Effector CD8-positive, alpha-beta T cell (primary cell): ENCODE data around the gene SCP2D1.
"Not testable (repeated sequence)": the region's sequence is repeated elsewhere in the genome, so short reads cannot be mapped to it uniquely, and the experiment has no call there.

Experiments used
- DNase-seq: peaks from one replicate; lab custom pipeline; 2025; lab: John Stamatoyannopoulos, UW
- total RNA-seq, 4 experiments: gene quantifications; one replicate each; lab custom pipeline; 2026; lab: John Stamatoyannopoulos, UW

SCP2D1 gene
- 0 reads per million in 4 experiments for total RNA-seq

- DNase-seq: no peak
These were observed at the start of gene SCP2D1 for GRCh38 chr20:18813483-18813882. SCP2D1 (plus strand) TSS chr20:18813783; CDS start chr20:18813816, 33 bp downstream.

GRCh38 chr20:18767676-18768075 is 45.9 kb upstream of the SCP2D1 start:
- DNase-seq: no peak

GRCh38 chr20:18773566-18773965 is 40.0 kb upstream of the SCP2D1 start:
- DNase-seq: no peak

- no peak for DNase-seq
These were observed 39.4 kb upstream of the SCP2D1 start for GRCh38 chr20:18774207-18774606.

- no peak for DNase-seq
These were observed 38.0 kb upstream of the SCP2D1 start for GRCh38 chr20:18775633-18776032.

- DNase-seq: no peak
These were observed 34.7 kb upstream of the SCP2D1 start for GRCh38 chr20:18778690-18779392.

- no peak for DNase-seq
These were observed 33.0 kb upstream of the SCP2D1 start for GRCh38 chr20:18780385-18781130.

- no peak for DNase-seq
These were observed 32.1 kb upstream of the SCP2D1 start for GRCh38 chr20:18781509-18781908.

GRCh38 chr20:18783385-18783959 is 30.1 kb upstream of the SCP2D1 start:
- no peak for DNase-seq

- DNase-seq: not testable (repeated sequence)
These were observed 26.5 kb upstream of the SCP2D1 start for GRCh38 chr20:18787046-18787445.

- DNase-seq: no peak
These were observed 25.6 kb upstream of the SCP2D1 start for GRCh38 chr20:18788021-18788420.

- no peak for DNase-seq
These were observed 22.8 kb upstream of the SCP2D1 start for GRCh38 chr20:18790787-18791186.

GRCh38 chr20:18793625-18794427 is 19.8 kb upstream of the SCP2D1 start:
- DNase-seq: peak; percentile 78

GRCh38 chr20:18794428-18794787 is 19.2 kb upstream of the SCP2D1 start:
- DNase-seq: no peak

- no peak for DNase-seq
These were observed 18.2 kb upstream of the SCP2D1 start for GRCh38 chr20:18795366-18795765.

- DNase-seq: no peak
These were observed 17.2 kb upstream of the SCP2D1 start for GRCh38 chr20:18796282-18796833.

GRCh38 chr20:18801516-18801915 is 12.1 kb upstream of the SCP2D1 start:
- DNase-seq: no peak

- DNase-seq: no peak
These were observed 11.5 kb upstream of the SCP2D1 start for GRCh38 chr20:18802012-18802634.

- no peak for DNase-seq
These were observed 7.7 kb upstream of the SCP2D1 start for GRCh38 chr20:18805881-18806280.

- no peak for DNase-seq
These were observed 4.9 kb upstream of the SCP2D1 start for GRCh38 chr20:18808712-18809111.

GRCh38 chr20:18811186-18811585 is 2.4 kb upstream of the SCP2D1 start:
- DNase-seq: no peak
